GM23338 (cell line): ENCODE results near the gene LAMB1. TPM values are rescaled to one million over a fixed set of nuclear protein-coding genes. Genes with fewer than 3 reads are reported as not detected.

Experiments used
- ATAC-seq: fragments of 200-7000 bp; cut with Tn5 transposase; 3 replicates; pipeline ENCODE4 v1.9.1; 2020
- DNase-seq: peaks from one replicate; pipeline ENCODE4 v3.0.0-alpha.2; 2015; ENCODE audit warnings: low spot score
- H2AFZ ChIP-seq: fragments of 200-600 bp; sonication (generic); 2 replicates; pipeline ENCODE4 v1.8.0; 2016; ENCODE audit warnings: antibody characterized with exemption, mild to moderate bottlenecking, moderate library complexity
- H3F3A ChIP-seq: fragments of 200-600 bp; sonication (generic); replicated peaks from 2 replicates; pipeline ENCODE4 v1.8.0; 2017; ENCODE audit warnings: antibody characterized with exemption, mixed run types, low read depth
- H3K27ac ChIP-seq: fragments of 200-600 bp; sonication (generic); 2 replicates; pipeline ENCODE4 v1.6.1; 2016; ENCODE audit warnings: low read depth
- H3K27me3 ChIP-seq: fragments of 200-600 bp; sonication (generic); 2 replicates; pipeline ENCODE4 v1.8.0; 2016; ENCODE audit warnings: mild to moderate bottlenecking, mixed run types, moderate library complexity; ENCODE audit not compliant: insufficient read depth
- H3K36me3 ChIP-seq: fragments of 200-600 bp; sonication (generic); 2 replicates; pipeline ENCODE4 v1.8.0; 2016; ENCODE audit warnings: mild to moderate bottlenecking; ENCODE audit not compliant: insufficient read depth
- H3K4me1 ChIP-seq: fragments of 200-600 bp; sonication (generic); 2 replicates; pipeline ENCODE4 v1.8.0; 2016; ENCODE audit warnings: mild to moderate bottlenecking, moderate library complexity; ENCODE audit not compliant: insufficient read depth
- H3K4me2 ChIP-seq: fragments of 200-600 bp; sonication (generic); 2 replicates; pipeline ENCODE4 v1.7.1; 2017; ENCODE audit warnings: mixed run types
- H3K4me3 ChIP-seq: fragments of 200-600 bp; sonication (generic); 2 replicates; pipeline ENCODE4 v1.6.1; 2016; ENCODE audit warnings: mixed run types
- H3K79me2 ChIP-seq: fragments of 200-600 bp; sonication (generic); replicated peaks from 2 replicates; pipeline ENCODE4 v1.8.0; 2017; ENCODE audit warnings: mild to moderate bottlenecking; ENCODE audit not compliant: insufficient read depth
- H3K9me2 ChIP-seq: fragments of 200-600 bp; sonication (generic); 2 replicates; pipeline ENCODE4 v1.8.0; 2017; ENCODE audit not compliant: insufficient read depth
- H4K20me1 ChIP-seq: fragments of 200-600 bp; sonication (generic); replicated peaks from 2 replicates; pipeline ENCODE4 v1.8.0; 2017; ENCODE audit warnings: mild to moderate bottlenecking; ENCODE audit not compliant: insufficient read depth
- H3K27ac Mint-ChIP-seq: 2 replicates; pipeline ENCODE4 v1.8.0; 2020; ENCODE audit warnings: inconsistent platforms, mild to moderate bottlenecking, moderate library complexity, mixed read lengths
- H3K27me3 Mint-ChIP-seq: 3 replicates; pipeline ENCODE4 v1.8.0; 2022; ENCODE audit warnings: low read depth, mild to moderate bottlenecking, moderate library complexity, mixed read lengths, inconsistent platforms; ENCODE audit not compliant: insufficient read depth, poor library complexity
- H3K36me3 Mint-ChIP-seq: 3 replicates; pipeline ENCODE4 v1.8.0; 2021; ENCODE audit warnings: low read depth, mild to moderate bottlenecking, inconsistent platforms, moderate library complexity, mixed read lengths
- H3K4me1 Mint-ChIP-seq: 3 replicates; pipeline ENCODE4 v1.8.0; 2020; ENCODE audit warnings: mild to moderate bottlenecking, inconsistent platforms, mixed read lengths
- H3K4me3 Mint-ChIP-seq: 3 replicates; pipeline ENCODE4 v1.8.0; 2021; ENCODE audit warnings: moderate library complexity, mild to moderate bottlenecking, inconsistent platforms, mixed read lengths
- H3K9me3 Mint-ChIP-seq: 3 replicates; pipeline ENCODE4 v1.8.0; 2020; ENCODE audit warnings: moderate library complexity, mild to moderate bottlenecking, inconsistent platforms, mixed read lengths
- CREB1 ChIP-seq: fragments of 250-450 bp; sonication (Bioruptor Pico); IDR thresholded peaks from 2 replicates; pipeline ENCODE4 v1.5.0; 2020; ENCODE audit warnings: low read depth, mild to moderate bottlenecking, moderate library complexity
- EZH2 ChIP-seq: fragments of 200-600 bp; sonication (generic); IDR thresholded peaks from one replicate; pipeline ENCODE4 v1.8.0; 2017; ENCODE audit warnings: antibody characterized with exemption, mild to moderate bottlenecking, low read depth; ENCODE audit not compliant: unreplicated experiment
- EZH2phosphoT487 ChIP-seq: fragments of 200-600 bp; sonication (generic); IDR thresholded peaks from one replicate; pipeline ENCODE4 v1.8.1; 2018; ENCODE audit warnings: antibody characterized with exemption; ENCODE audit not compliant: unreplicated experiment
- NANOG ChIP-seq: IDR thresholded peaks from 2 replicates; pipeline ENCODE4 v1.6.1; 2016; ENCODE audit warnings: antibody characterized with exemption, borderline replicate concordance
- POLR2AphosphoS5 ChIP-seq: IDR thresholded peaks from 2 replicates; pipeline ENCODE4 v1.6.1; 2016; ENCODE audit warnings: antibody characterized with exemption, low read depth
- STAT1 ChIP-seq: IDR thresholded peaks from one replicate; pipeline ENCODE4 v1.6.1; 2016; ENCODE audit warnings: antibody characterized with exemption; ENCODE audit not compliant: unreplicated experiment
- ZNF114 ChIP-seq: fragments of 250-450 bp; sonication (Bioruptor Pico); IDR thresholded peaks from 2 replicates; pipeline ENCODE4 v1.5.0; 2020; ENCODE audit warnings: mild to moderate bottlenecking, moderate library complexity
- polyA plus RNA-seq: library from polyadenylated mRNA; unstranded; fragments of >200 nt; fragmentation: Nextera tagmentation; extraction: Ambion mirVana; gene quantifications from 2 replicates; pipeline ENCODE4 v1.2.1, GENCODE V29; 2016
- total RNA-seq: library from RNA; depleted of rRNA; stranded (reverse); fragments of >200 nt; shearing (Covaris generic); gene quantifications from 2 replicates; pipeline ENCODE4 v1.2.3, GENCODE V29; 2014
- TF ChIP-seq, protein P1 (sequence below): fragments of 250-450 bp; sonication (Bioruptor Pico); IDR thresholded peaks from 2 replicates; pipeline ENCODE4 v1.5.0; 2020; ENCODE audit warnings: mild to moderate bottlenecking, moderate library complexity
- TF ChIP-seq, protein P2 (sequence below): IDR thresholded peaks from one replicate; pipeline ENCODE4 v1.6.1; 2018; ENCODE audit warnings: antibody characterized with exemption; ENCODE audit not compliant: unreplicated experiment

Gene LAMB1
- total and polyA plus RNA-seq, 2 experiments from 2014 or later = 53.5 to 57.8 TPM

GRCh38 chr7:107946451-107946850 lies 56.5 kb downstream of the LAMB1 start:
- H3K36me3 ChIP-seq = peaks cover 10% of the 10 kb centered on the region

More at GRCh38 chr7:107946451-107946850, 56.5 kb downstream of the LAMB1 start:
- Histone ChIP-seq H3K79me2 (no peaks in the 10 kb centered on the region), H3K9me2 (no peaks in the 10 kb centered on the region), H3F3A (no peaks in the 10 kb centered on the region), H3K4me2 (no peak overlapping the region), H3K27me3 (no peaks in the 10 kb centered on the region), H4K20me1 (no peaks in the 10 kb centered on the region), H3K4me3 (no peak overlapping the region), H3K4me1 (peaks cover 3% of the 10 kb centered on the region), H3K27ac (no peak overlapping the region), H2AFZ (no peak overlapping the region)
- peaks cover 14% of the 10 kb centered on the region for H3K36me3 Mint-ChIP-seq
- peaks cover 11% of the 10 kb centered on the region for H3K27me3 Mint-ChIP-seq
- H3K9me3 Mint-ChIP-seq = no peaks in the 10 kb centered on the region
- peaks cover 7% of the 10 kb centered on the region for H3K4me1 Mint-ChIP-seq
- no peak for ATAC-seq
- TF ChIP-seq EZH2 (no peak), STAT1 (no peak), POLR2AphosphoS5 (no peak), CREB1 (no peak), EZH2phosphoT487 (no peak), ZNF114 (CRISPR knock-in tag) (no peak), NANOG (no peak)
- TF ChIP-seq, protein P1, sequence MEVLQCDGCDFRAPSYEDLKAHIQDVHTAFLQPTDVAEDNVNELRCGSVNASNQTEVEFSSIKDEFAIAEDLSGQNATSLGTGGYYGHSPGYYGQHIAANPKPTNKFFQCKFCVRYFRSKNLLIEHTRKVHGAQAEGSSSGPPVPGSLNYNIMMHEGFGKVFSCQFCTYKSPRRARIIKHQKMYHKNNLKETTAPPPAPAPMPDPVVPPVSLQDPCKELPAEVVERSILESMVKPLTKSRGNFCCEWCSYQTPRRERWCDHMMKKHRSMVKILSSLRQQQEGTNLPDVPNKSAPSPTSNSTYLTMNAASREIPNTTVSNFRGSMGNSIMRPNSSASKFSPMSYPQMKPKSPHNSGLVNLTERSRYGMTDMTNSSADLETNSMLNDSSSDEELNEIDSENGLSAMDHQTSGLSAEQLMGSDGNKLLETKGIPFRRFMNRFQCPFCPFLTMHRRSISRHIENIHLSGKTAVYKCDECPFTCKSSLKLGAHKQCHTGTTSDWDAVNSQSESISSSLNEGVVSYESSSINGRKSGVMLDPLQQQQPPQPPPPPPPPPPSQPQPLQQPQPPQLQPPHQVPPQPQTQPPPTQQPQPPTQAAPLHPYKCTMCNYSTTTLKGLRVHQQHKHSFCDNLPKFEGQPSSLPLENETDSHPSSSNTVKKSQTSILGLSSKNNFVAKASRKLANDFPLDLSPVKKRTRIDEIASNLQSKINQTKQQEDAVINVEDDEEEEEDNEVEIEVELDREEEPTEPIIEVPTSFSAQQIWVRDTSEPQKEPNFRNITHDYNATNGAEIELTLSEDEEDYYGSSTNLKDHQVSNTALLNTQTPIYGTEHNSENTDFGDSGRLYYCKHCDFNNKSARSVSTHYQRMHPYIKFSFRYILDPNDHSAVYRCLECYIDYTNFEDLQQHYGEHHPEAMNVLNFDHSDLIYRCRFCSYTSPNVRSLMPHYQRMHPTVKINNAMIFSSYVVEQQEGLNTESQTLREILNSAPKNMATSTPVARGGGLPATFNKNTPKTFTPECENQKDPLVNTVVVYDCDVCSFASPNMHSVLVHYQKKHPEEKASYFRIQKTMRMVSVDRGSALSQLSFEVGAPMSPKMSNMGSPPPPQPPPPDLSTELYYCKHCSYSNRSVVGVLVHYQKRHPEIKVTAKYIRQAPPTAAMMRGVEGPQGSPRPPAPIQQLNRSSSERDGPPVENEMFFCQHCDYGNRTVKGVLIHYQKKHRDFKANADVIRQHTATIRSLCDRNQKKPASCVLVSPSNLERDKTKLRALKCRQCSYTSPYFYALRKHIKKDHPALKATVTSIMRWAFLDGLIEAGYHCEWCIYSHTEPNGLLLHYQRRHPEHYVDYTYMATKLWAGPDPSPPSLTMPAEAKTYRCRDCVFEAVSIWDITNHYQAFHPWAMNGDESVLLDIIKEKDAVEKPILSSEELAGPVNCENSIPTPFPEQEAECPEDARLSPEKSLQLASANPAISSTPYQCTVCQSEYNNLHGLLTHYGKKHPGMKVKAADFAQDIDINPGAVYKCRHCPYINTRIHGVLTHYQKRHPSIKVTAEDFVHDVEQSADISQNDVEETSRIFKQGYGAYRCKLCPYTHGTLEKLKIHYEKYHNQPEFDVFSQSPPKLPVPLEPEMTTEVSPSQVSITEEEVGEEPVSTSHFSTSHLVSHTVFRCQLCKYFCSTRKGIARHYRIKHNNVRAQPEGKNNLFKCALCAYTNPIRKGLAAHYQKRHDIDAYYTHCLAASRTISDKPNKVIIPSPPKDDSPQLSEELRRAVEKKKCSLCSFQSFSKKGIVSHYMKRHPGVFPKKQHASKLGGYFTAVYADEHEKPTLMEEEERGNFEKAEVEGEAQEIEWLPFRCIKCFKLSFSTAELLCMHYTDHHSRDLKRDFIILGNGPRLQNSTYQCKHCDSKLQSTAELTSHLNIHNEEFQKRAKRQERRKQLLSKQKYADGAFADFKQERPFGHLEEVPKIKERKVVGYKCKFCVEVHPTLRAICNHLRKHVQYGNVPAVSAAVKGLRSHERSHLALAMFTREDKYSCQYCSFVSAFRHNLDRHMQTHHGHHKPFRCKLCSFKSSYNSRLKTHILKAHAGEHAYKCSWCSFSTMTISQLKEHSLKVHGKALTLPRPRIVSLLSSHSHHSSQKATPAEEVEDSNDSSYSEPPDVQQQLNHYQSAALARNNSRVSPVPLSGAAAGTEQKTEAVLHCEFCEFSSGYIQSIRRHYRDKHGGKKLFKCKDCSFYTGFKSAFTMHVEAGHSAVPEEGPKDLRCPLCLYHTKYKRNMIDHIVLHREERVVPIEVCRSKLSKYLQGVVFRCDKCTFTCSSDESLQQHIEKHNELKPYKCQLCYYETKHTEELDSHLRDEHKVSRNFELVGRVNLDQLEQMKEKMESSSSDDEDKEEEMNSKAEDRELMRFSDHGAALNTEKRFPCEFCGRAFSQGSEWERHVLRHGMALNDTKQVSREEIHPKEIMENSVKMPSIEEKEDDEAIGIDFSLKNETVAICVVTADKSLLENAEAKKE (CRISPR knock-in tag) = no peak
- TF ChIP-seq, protein P2, sequence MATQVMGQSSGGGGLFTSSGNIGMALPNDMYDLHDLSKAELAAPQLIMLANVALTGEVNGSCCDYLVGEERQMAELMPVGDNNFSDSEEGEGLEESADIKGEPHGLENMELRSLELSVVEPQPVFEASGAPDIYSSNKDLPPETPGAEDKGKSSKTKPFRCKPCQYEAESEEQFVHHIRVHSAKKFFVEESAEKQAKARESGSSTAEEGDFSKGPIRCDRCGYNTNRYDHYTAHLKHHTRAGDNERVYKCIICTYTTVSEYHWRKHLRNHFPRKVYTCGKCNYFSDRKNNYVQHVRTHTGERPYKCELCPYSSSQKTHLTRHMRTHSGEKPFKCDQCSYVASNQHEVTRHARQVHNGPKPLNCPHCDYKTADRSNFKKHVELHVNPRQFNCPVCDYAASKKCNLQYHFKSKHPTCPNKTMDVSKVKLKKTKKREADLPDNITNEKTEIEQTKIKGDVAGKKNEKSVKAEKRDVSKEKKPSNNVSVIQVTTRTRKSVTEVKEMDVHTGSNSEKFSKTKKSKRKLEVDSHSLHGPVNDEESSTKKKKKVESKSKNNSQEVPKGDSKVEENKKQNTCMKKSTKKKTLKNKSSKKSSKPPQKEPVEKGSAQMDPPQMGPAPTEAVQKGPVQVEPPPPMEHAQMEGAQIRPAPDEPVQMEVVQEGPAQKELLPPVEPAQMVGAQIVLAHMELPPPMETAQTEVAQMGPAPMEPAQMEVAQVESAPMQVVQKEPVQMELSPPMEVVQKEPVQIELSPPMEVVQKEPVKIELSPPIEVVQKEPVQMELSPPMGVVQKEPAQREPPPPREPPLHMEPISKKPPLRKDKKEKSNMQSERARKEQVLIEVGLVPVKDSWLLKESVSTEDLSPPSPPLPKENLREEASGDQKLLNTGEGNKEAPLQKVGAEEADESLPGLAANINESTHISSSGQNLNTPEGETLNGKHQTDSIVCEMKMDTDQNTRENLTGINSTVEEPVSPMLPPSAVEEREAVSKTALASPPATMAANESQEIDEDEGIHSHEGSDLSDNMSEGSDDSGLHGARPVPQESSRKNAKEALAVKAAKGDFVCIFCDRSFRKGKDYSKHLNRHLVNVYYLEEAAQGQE = no peak
- no peak overlapping the region for H3K4me3 Mint-ChIP-seq
- H3K27ac Mint-ChIP-seq = no peak overlapping the region
- no peak for DNase-seq
